SU-DHL-6 (cell line): ENCODE results near the gene HOXD4.

Source experiments
- CTCF ChIP-seq: fragments of 200-600 bp; sonication (generic); IDR thresholded peaks from one replicate; pipeline ENCODE4 v1.5.1; 2017; ENCODE audit warnings: antibody characterized with exemption, mild to moderate bottlenecking, low read length, moderate library complexity; ENCODE audit not compliant: insufficient read depth, poor library complexity, severe bottlenecking
- EZH2phosphoT487 ChIP-seq: fragments of 200-600 bp; sonication (generic), shearing (Covaris generic); conservative IDR thresholded peaks from 2 replicates; pipeline ENCODE4 v1.6.1; 2018; ENCODE audit warnings: mild to moderate bottlenecking, antibody characterized with exemption, low read length, moderate library complexity, mixed read lengths

- TF ChIP-seq CTCF (no peak), EZH2phosphoT487 (no peak)
Observed at GRCh38 chr2:176172895-176173566, 21.7 kb downstream of the HOXD4 start.
